Thyroid gland (tissue), 4 donors: ENCODE measurements around the gene OLFM2.

Source experiments
- CTCF ChIP-seq, 6 experiments: fragments of 200-600 bp in 3 of 6; fragments of 450-650 bp in 3 of 6; sonication (generic) in 3 of 6; IDR thresholded peaks; one replicate each; pipeline ENCODE4 v1.5.1; 2016 to 2019; ENCODE audit warnings: antibody characterized with exemption in 6 of 6, mild to moderate bottlenecking in 2 of 6, inconsistent platforms in 1 of 6, moderate library complexity in 1 of 6
- POLR2A ChIP-seq, 2 donors: fragments of 450-650 bp; IDR thresholded peaks; one replicate each; pipeline ENCODE4 v1.6.1; 2017; ENCODE audit warnings: antibody characterized with exemption in 2 of 2, mild to moderate bottlenecking in 2 of 2, moderate library complexity in 1 of 2

GRCh38 chr19:9836021-9836420 lies 100.3 kb downstream of the OLFM2 start:
- TF ChIP-seq CTCF (IDR thresholded peaks at IDR 0.05) (no peak), POLR2A (IDR thresholded peaks at IDR 0.05) (no peak)
